Memory B cell (primary cell): Measurements from ENCODE around the gene TIAM1.

Experiments
- ATAC-seq: fragments of 150-1000 bp; cut with Tn5 transposase; 2 replicates; pipeline ENCODE4 v1.10.0; 2021; ENCODE audit warnings: low read depth, mild to moderate bottlenecking, moderate library complexity
- DNase-seq, 2 donors: peaks; one replicate each; pipeline ENCODE4 v3.0.0; 2022; ENCODE audit warnings: low spot score in 2 of 2
- H3K27ac Mint-ChIP-seq: one replicate; pipeline ENCODE4 v1.8.0; 2022; ENCODE audit warnings: mild to moderate bottlenecking, moderate library complexity, mixed read lengths
- H3K27me3 Mint-ChIP-seq: one replicate; pipeline ENCODE4 v1.8.0; 2022; ENCODE audit warnings: mixed read lengths
- H3K36me3 Mint-ChIP-seq: one replicate; pipeline ENCODE4 v1.8.0; 2022; ENCODE audit warnings: mild to moderate bottlenecking, mixed read lengths
- H3K4me1 Mint-ChIP-seq: one replicate; pipeline ENCODE4 v1.8.0; 2022; ENCODE audit warnings: mixed read lengths
- H3K4me3 Mint-ChIP-seq: one replicate; pipeline ENCODE4 v1.8.0; 2022; ENCODE audit warnings: mild to moderate bottlenecking, moderate library complexity, mixed read lengths
- H3K9me3 Mint-ChIP-seq: one replicate; pipeline ENCODE4 v1.8.0; 2022; ENCODE audit warnings: mixed read lengths

TIAM1 gene

DNA sequence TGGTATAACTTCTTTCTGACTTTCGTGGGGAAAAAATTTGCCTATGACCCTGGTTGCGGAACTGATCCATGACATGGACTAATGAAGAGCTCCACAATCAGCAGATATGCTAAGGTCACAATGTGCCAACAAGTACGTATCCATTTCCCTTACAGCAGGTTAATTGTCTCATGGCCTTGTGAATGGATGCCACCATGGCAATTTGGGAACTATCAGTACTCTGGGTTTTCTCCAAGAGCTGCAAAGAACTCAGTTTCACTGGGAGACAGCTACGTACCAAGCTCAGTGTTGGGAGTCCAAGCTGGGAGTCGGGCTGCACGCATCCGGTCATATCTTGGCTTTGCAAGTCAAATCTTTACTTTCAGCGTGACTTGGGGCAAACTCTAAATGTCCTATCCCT is 64.8 kb downstream of the TIAM1 start:
- H3K4me3 Mint-ChIP-seq: no peak overlapping the region
- peaks cover 3% of the 10 kb centered on the region for H3K27me3 Mint-ChIP-seq
- no peak for DNase-seq
- no peak overlapping the region for H3K27ac Mint-ChIP-seq
- H3K36me3 Mint-ChIP-seq: no peaks in the 10 kb centered on the region
- no peaks in the 10 kb centered on the region for H3K4me1 Mint-ChIP-seq
- H3K9me3 Mint-ChIP-seq: peaks cover 5% of the 10 kb centered on the region
- ATAC-seq: no peak

DNA sequence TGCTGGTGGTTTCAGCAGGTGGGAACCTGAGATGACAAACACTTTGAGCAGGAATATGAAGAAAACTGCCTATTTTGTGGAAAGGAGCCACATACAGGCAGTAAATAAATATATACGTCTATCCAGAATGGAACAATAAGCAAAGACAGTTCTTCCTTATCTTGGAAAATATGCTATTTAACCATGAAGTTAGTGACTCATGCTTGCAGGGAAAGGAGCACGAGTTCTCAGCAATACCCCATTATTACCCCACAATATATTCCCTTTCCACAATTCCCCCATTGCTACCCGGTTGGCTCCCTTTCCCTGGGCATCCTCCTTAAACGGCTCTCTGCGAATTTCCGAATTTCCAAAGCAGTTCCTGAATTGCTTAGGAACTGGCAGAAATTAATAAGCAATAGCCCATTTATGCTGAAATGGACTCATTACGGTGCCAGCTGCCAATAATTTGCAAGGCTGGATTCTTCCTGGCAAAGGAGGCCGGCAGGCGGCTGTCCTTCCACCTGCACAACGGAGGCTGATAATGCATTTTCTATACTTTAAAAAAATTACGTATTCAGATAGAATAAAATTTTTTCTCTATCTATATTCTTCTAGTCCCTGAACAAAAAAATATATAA is 65.4 kb downstream of the TIAM1 start:
- Mint-ChIP-seq H3K36me3 (no peaks in the 10 kb centered on the region), H3K4me1 (no peaks in the 10 kb centered on the region), H3K27me3 (peaks cover 3% of the 10 kb centered on the region), H3K9me3 (peaks cover 5% of the 10 kb centered on the region), H3K27ac (no peak overlapping the region), H3K4me3 (no peak overlapping the region)
- DNase-seq (no peak), ATAC-seq (no peak)

DNA sequence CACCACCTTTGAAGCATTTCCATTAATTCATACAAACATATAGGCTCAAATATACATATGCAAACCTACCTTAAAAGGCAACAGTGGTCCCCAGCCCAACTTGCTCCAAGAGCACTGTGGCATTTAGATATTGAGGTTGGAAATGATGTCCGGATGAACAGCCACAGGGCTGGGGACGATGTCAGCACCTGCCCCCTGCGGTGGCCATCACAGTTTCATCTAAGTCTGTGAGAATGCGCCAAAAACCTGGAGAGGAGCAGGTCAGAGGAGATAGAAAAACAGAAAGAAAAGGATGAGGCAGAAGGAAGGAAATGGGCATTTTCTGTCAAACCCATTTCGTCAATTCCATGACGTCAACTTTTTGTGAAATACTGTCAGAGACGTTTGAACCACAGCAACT is 67.4 kb downstream of the TIAM1 start:
- Mint-ChIP-seq H3K27me3 (peaks cover 4% of the 10 kb centered on the region), H3K4me3 (no peak overlapping the region), H3K4me1 (no peaks in the 10 kb centered on the region), H3K27ac (no peak overlapping the region), H3K36me3 (peaks cover 3% of the 10 kb centered on the region), H3K9me3 (peaks cover 11% of the 10 kb centered on the region)
- ATAC-seq (no peak), DNase-seq (no peak)

DNA sequence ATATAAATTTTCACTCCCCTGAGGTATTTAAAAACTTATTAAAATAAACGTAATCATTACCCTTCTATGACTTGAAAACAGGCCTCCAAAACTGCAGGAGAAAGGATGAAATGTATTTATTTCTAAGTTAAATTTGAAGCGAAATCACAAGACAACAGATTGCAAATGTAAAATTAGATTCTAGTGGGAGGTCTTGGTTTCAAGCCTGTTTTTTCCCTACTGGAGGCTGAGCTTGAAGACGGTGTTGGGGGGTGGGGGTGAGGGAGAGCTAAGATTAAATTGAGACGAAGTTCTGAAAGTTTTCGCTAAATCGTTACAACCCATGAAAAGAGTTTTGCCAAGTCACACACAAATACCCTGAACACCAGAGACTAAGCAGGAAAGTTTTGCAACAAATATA is 68.2 kb downstream of the TIAM1 start:
- ATAC-seq (no peak), DNase-seq (no peak)
- Mint-ChIP-seq H3K27ac (no peak overlapping the region), H3K4me3 (no peak overlapping the region), H3K4me1 (no peaks in the 10 kb centered on the region), H3K9me3 (peaks cover 8% of the 10 kb centered on the region), H3K36me3 (peaks cover 3% of the 10 kb centered on the region), H3K27me3 (peaks cover 3% of the 10 kb centered on the region)

DNA sequence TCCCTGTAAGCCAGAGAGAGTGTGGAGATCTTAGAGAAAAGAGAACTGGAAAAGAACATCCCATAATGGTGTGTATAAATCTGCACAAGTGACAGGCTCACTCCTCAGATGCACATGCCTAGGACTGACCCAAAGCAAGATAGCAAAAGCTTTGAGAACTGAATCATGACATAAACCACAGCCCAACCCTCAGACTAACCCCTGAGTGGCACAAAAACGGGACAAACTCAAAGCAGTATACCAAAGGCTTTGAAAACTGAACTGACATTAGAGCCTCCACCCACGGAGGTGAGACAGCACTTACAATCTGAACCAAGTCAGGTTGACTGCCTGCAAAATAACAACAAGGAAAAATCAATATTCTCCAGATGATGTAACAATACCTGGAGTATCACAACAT is 70.8 kb downstream of the TIAM1 start:
- Mint-ChIP-seq H3K4me1 (no peaks in the 10 kb centered on the region), H3K36me3 (peaks cover 7% of the 10 kb centered on the region), H3K4me3 (no peak overlapping the region), H3K27me3 (peaks cover 8% of the 10 kb centered on the region), H3K9me3 (peaks cover 8% of the 10 kb centered on the region), H3K27ac (no peak overlapping the region)
- ATAC-seq (no peak), DNase-seq (no peak)

DNA sequence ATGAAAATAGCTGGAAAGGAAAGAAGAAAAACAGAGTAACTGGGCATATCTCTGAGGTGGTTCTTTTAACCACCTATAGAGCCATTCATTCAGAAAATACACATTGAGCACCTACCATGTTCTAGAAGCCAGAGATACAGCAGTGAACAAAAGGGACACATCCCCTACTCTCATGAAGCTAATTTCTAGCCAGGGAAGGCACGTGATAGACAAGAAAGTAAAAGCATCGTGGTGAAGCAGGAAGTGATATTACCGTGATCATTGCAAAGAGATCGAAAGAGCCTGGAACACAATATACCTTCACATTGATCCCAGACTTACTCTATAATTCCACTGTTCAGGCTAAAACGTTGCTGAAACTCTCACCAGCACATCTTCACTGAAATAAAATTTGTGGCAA is 76.0 kb downstream of the TIAM1 start:
- no peaks in the 10 kb centered on the region for H3K4me1 Mint-ChIP-seq
- H3K27ac Mint-ChIP-seq: no peak overlapping the region
- H3K4me3 Mint-ChIP-seq: no peak overlapping the region
- DNase-seq: no peak
- no peak for ATAC-seq
- H3K36me3 Mint-ChIP-seq: peaks cover 4% of the 10 kb centered on the region
- peaks cover 9% of the 10 kb centered on the region for H3K27me3 Mint-ChIP-seq
- peaks cover 3% of the 10 kb centered on the region for H3K9me3 Mint-ChIP-seq

DNA sequence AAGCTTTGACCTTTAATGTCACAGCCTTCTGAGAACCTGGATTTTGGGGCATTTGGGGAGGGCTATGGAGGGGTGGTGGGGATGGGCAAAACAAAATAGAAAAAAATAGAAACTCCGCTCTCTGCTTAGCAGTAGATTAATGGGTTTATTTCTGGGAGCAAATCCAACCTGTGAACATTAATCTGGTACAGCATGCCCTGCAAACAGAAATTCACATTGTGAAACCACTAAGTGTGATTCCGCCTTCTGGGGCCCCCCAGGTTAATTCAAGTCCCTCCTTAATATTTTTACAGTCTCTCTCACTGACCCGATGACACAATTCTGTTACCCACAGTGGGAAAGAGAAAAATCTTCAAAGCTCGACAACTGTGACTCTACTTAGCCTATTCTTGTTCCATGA is 76.4 kb downstream of the TIAM1 start:
- Mint-ChIP-seq H3K27me3 (peaks cover 9% of the 10 kb centered on the region), H3K9me3 (peaks cover 2% of the 10 kb centered on the region), H3K36me3 (peaks cover 4% of the 10 kb centered on the region), H3K4me1 (no peaks in the 10 kb centered on the region), H3K27ac (no peak overlapping the region), H3K4me3 (no peak overlapping the region)
- no peak for DNase-seq
- ATAC-seq: no peak

DNA sequence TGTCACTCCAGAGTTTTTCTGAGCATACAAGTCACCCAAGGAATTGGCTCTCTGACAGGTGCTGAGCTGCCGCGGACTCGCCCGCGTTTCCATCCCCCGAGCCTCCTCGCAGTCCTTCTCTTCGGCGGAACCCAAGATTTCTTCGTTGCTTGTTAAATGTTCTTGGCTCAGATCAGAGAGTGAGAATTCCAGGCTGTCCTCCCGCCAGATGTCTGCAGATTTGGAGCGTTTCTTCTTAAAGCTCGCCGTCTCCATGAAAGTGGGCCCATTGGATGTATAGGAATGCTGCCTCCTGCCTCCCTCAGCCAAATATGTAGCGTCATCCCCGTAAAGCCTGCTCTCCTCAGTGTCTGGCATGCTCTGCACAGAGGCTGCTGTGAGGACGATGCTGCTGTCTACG is 77.8 kb downstream of the TIAM1 start:
- peaks cover 2% of the 10 kb centered on the region for H3K9me3 Mint-ChIP-seq
- H3K27me3 Mint-ChIP-seq: peaks cover 8% of the 10 kb centered on the region
- no peak for DNase-seq
- ATAC-seq: no peak
- H3K4me3 Mint-ChIP-seq: no peak overlapping the region
- H3K27ac Mint-ChIP-seq: no peak overlapping the region
- peaks cover 4% of the 10 kb centered on the region for H3K36me3 Mint-ChIP-seq
- H3K4me1 Mint-ChIP-seq: no peaks in the 10 kb centered on the region

DNA sequence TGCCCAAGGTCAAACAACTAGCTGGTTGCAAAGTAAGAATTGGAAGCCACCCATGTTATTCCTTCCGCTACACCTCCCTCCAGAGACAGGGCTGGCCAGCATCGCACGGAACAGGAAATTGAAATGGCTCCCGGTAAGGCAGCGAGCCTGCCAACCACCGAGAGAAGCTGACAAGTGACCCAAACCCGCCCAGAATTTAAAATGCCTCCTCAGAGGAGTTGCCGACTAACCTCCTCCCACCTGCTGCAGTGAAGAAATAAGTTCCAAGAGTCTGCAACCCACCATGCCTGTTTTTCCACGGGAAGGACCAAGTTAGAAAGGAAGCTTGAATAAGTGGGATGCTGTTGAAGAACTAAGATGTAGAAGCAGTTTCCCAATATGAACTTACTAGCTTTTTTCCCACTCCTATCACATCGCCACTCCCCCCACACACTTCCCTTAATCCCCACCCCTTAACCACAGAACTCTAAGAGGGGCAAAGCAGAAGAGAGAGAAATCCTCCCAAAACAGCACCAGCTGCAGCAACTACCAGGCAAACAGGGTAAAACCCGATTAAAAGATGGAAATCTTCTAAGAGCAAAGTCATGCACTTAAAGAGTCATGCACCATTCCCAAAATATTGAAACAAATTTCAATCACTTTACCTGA is 78.6 kb downstream of the TIAM1 start:
- H3K4me3 Mint-ChIP-seq: no peak overlapping the region
- H3K27me3 Mint-ChIP-seq: peaks cover 3% of the 10 kb centered on the region
- no peaks in the 10 kb centered on the region for H3K36me3 Mint-ChIP-seq
- H3K4me1 Mint-ChIP-seq: no peaks in the 10 kb centered on the region
- H3K27ac Mint-ChIP-seq: no peak overlapping the region
- DNase-seq: no peak
- peaks cover 2% of the 10 kb centered on the region for H3K9me3 Mint-ChIP-seq
- ATAC-seq: no peak

DNA sequence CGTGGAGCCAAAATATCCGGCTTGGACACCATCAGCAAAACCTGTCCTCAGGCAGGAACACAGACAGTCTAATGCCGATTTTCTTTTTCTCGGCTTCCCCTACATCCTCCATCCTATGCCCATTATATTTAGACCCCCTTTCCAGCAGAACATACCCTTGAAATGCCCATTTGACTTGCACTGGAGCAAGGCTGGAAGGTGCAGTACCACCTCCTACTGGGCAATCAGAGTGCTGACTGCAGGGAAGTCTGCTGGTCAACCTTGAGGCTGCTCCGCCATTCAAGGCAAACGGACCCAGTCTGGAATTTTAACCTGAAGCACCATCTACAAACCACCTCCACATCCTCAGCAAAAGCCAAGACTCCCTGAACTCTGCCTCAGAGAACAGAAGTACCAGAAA is 79.5 kb downstream of the TIAM1 start:
- Mint-ChIP-seq H3K4me3 (no peak overlapping the region), H3K36me3 (no peaks in the 10 kb centered on the region), H3K27ac (no peak overlapping the region), H3K27me3 (peaks cover 2% of the 10 kb centered on the region), H3K4me1 (no peaks in the 10 kb centered on the region), H3K9me3 (peaks cover 2% of the 10 kb centered on the region)
- ATAC-seq (no peak), DNase-seq (no peak)

DNA sequence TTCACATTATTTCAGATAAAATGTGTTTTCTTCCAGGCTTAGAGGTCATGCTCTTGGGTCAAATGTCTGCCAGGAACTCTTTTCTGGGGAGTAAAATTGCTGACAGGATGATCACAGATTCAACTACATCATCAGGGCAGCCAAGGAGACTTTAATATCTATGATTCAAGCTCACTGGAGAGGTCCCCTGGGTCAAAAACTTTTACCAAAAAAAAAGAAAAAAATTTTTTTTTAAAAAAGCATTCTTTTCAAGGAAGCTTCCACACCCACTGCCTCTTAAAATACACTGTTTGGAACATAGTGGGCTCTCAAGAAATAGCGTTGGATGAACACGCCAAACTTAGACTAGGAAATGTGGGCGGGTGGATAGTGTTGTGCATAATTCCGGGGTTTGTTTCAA is 81.3 kb downstream of the TIAM1 start:
- Mint-ChIP-seq H3K4me3 (no peak overlapping the region), H3K27me3 (peaks cover 4% of the 10 kb centered on the region), H3K9me3 (peaks cover 2% of the 10 kb centered on the region), H3K36me3 (no peaks in the 10 kb centered on the region), H3K27ac (no peak overlapping the region), H3K4me1 (no peaks in the 10 kb centered on the region)
- no peak for ATAC-seq
- no peak for DNase-seq

DNA sequence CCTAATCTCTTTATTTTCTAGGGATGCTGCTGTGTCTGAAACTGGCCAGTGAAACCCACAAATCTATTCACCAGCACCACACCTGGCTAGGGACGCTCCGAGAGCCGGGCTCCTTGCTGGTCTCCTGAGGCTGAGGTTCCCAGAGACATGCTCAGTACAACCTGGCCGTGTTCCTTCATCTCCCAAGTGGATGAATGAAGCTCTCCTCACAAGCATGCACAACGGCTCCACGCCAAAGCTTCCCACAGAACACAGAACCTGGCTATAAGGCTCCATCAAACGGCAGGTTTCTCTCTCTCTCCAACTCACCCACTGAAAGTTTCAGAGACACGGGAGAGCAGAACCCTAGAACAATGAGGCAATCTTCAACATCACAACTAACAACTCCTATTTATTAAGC is 82.3 kb downstream of the TIAM1 start:
- no peak overlapping the region for H3K27ac Mint-ChIP-seq
- H3K4me1 Mint-ChIP-seq: no peaks in the 10 kb centered on the region
- DNase-seq: no peak
- H3K27me3 Mint-ChIP-seq: peaks cover 4% of the 10 kb centered on the region
- no peak overlapping the region for H3K4me3 Mint-ChIP-seq
- peaks cover 2% of the 10 kb centered on the region for H3K9me3 Mint-ChIP-seq
- ATAC-seq: no peak
- H3K36me3 Mint-ChIP-seq: no peaks in the 10 kb centered on the region

DNA sequence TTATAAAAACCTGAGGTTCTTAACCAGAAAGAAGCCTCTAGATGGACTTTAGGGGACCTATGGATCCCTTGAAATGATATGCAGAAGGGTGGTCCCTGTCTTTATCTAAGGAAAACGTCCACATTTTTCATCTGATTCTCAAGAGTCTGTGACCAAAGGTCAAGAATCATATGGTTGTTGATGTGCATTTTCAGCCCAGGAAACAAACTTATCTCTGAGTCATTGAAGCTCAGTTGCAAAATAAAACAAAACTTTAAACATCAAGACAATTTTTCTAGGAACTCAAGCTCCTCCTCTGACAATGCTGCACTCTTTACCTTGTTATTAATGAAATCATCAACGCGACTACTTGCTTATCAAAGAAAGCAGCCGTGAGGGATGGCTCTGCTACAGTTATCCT is 83.3 kb downstream of the TIAM1 start:
- Mint-ChIP-seq H3K27ac (no peak overlapping the region), H3K9me3 (peaks cover 2% of the 10 kb centered on the region), H3K36me3 (no peaks in the 10 kb centered on the region), H3K4me1 (no peaks in the 10 kb centered on the region), H3K4me3 (no peak overlapping the region), H3K27me3 (peaks cover 4% of the 10 kb centered on the region)
- DNase-seq (no peak), ATAC-seq (no peak)

DNA sequence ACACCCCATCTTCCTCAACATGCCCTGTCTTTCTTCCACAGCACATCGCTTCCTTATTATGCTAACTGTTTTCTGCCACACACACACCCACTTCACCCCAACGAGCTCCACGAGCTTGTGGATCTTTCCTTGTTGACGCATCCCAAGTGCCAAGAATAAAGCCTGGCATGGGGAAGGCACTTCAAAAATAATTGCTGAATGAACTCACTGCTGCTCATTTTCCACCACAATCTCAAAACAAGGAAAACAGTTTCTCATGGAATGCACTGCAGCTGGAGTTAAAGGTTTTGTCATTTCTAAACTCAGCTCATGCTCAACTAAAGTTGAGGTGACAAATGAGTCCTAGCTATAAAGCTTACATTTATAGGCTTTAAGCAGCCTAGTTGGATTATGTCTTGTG is 86.0 kb downstream of the TIAM1 start:
- H3K27me3 Mint-ChIP-seq: peaks cover 2% of the 10 kb centered on the region
- ATAC-seq: no peak
- no peaks in the 10 kb centered on the region for H3K36me3 Mint-ChIP-seq
- DNase-seq: no peak
- no peaks in the 10 kb centered on the region for H3K9me3 Mint-ChIP-seq
- H3K27ac Mint-ChIP-seq: no peak overlapping the region
- no peak overlapping the region for H3K4me3 Mint-ChIP-seq
- H3K4me1 Mint-ChIP-seq: no peaks in the 10 kb centered on the region

DNA sequence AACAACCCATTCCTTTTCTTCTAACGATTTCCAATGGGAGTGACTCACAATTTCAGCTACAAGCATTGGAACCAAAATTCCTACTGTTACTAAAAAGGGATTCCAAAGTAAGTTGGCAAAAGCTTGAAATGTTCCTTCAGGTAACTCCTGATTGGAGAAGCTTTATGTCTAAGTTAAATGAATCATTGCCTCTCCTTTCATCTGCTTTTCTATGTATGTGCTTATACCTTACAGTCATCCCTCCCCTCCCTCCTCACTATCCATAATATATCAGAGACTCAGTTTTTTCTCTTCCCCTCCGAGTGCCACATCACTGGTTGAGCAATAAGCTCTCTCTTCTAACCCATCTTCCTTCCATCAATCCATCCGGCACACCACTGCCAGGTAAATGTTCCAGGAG is 86.8 kb downstream of the TIAM1 start:
- ATAC-seq (no peak), DNase-seq (no peak)
- Mint-ChIP-seq H3K27me3 (peaks cover 2% of the 10 kb centered on the region), H3K9me3 (no peaks in the 10 kb centered on the region), H3K4me1 (no peaks in the 10 kb centered on the region), H3K36me3 (no peaks in the 10 kb centered on the region), H3K4me3 (no peak overlapping the region), H3K27ac (no peak overlapping the region)
